ENCODE measurements around the gene PRELID2.
"Not testable (repeated sequence)": the region's sequence is repeated elsewhere in the genome, so short reads cannot be mapped to it uniquely, and the experiment has no call there.

Gene PRELID2

GRCh38 chr5:145834917-145835847 is at the start of gene PRELID2:
Gene PRELID2 (minus strand): TSS chr5:145835342. CDS start chr5:145835251, 91 bp downstream.
- DNase-seq, result peak; percentile 17

- no peak for DNase-seq
Observed at GRCh38 chr5:145874765-145875164, 39.6 kb upstream of the PRELID2 start.

GRCh38 chr5:145872914-145873313 is 37.8 kb upstream of the PRELID2 start, which contains the start of gene GRXCR2:
Gene GRXCR2 (minus strand): TSS chr5:145873014. CDS start chr5:145872968, 46 bp downstream.
- no peak for DNase-seq

GRCh38 chr5:145872486-145872885 is 37.3 kb upstream of the PRELID2 start:
- DNase-seq, result no peak

- no peak for DNase-seq
Observed at GRCh38 chr5:145869753-145870152, 34.6 kb upstream of the PRELID2 start.

GRCh38 chr5:145867806-145868205 is 32.7 kb upstream of the PRELID2 start:
- no peak for DNase-seq

- not testable (repeated sequence) for DNase-seq
Observed at GRCh38 chr5:145864432-145864831, 29.3 kb upstream of the PRELID2 start.

- no peak for DNase-seq
Observed at GRCh38 chr5:145863003-145863402, 27.9 kb upstream of the PRELID2 start.

GRCh38 chr5:145859897-145860296 is 24.8 kb upstream of the PRELID2 start:
- DNase-seq, result no peak

- no peak for DNase-seq
Observed at GRCh38 chr5:145859453-145859852, 24.3 kb upstream of the PRELID2 start.

- DNase-seq, result no peak
Observed at GRCh38 chr5:145858959-145859358, 23.8 kb upstream of the PRELID2 start.

- no peak for DNase-seq
Observed at GRCh38 chr5:145856285-145856818, 21.2 kb upstream of the PRELID2 start.

- no peak for DNase-seq
Observed at GRCh38 chr5:145855763-145856267, 20.7 kb upstream of the PRELID2 start.

GRCh38 chr5:145854651-145855258 is 19.6 kb upstream of the PRELID2 start:
- no peak for DNase-seq

GRCh38 chr5:145853781-145854376 is 18.7 kb upstream of the PRELID2 start:
- no peak for DNase-seq

GRCh38 chr5:145852990-145853389 is 17.8 kb upstream of the PRELID2 start:
- DNase-seq, result no peak

- DNase-seq, result no peak
Observed at GRCh38 chr5:145848854-145849253, 13.7 kb upstream of the PRELID2 start.

- no peak for DNase-seq
Observed at GRCh38 chr5:145847499-145848497, 12.7 kb upstream of the PRELID2 start.

GRCh38 chr5:145846081-145846480 is 10.9 kb upstream of the PRELID2 start:
- no peak for DNase-seq

- no peak for DNase-seq
Observed at GRCh38 chr5:145841299-145841698, 6.2 kb upstream of the PRELID2 start.

GRCh38 chr5:145840458-145841132 is 5.5 kb upstream of the PRELID2 start:
- no peak for DNase-seq

All from NCI-H1436 treated with DMSO at 0.1 percent for 48 hours (cell line).